Smooth muscle cell (in vitro differentiated cells): Measurements from ENCODE around the gene LMAN2. TPM values are rescaled to one million over a fixed set of nuclear protein-coding genes. Genes with fewer than 3 reads are reported as not detected.

ENCODE experiments used
- DNase-seq: peaks from one replicate; lab custom pipeline; 2025; ENCODE audit not compliant: unreplicated experiment; lab: John Stamatoyannopoulos, UW
- H2AFZ ChIP-seq: fragments of 200-600 bp; sonication (generic); 2 replicates; pipeline ENCODE4 v1.6.0; 2016; ENCODE audit warnings: antibody characterized with exemption, low read depth, mild to moderate bottlenecking
- H3F3A ChIP-seq: fragments of 200-600 bp; sonication (generic); 2 replicates; pipeline ENCODE4 v1.6.0; 2017; ENCODE audit warnings: antibody characterized with exemption, low read depth
- H3K27ac ChIP-seq: fragments of 200-600 bp; sonication (generic); 2 replicates; pipeline ENCODE4 v1.5.1; 2016; ENCODE audit warnings: low read depth, mild to moderate bottlenecking
- H3K27me3 ChIP-seq: fragments of 200-600 bp; sonication (generic); 2 replicates; pipeline ENCODE4 v1.6.1; 2016; ENCODE audit warnings: low read depth, mild to moderate bottlenecking
- H3K36me3 ChIP-seq: fragments of 200-600 bp; sonication (generic); 2 replicates; pipeline ENCODE4 v1.5.1; 2016; ENCODE audit warnings: low read depth
- H3K4me1 ChIP-seq: fragments of 200-600 bp; sonication (generic); 2 replicates; pipeline ENCODE4 v1.5.1; 2016; ENCODE audit warnings: low read depth
- H3K4me2 ChIP-seq: fragments of 200-600 bp; sonication (generic); 2 replicates; pipeline ENCODE4 v1.6.0; 2016; ENCODE audit warnings: mild to moderate bottlenecking
- H3K4me3 ChIP-seq: fragments of 200-600 bp; sonication (generic); 2 replicates; pipeline ENCODE4 v1.5.1; 2016; ENCODE audit warnings: mild to moderate bottlenecking
- H3K79me2 ChIP-seq: fragments of 200-600 bp; sonication (generic); 2 replicates; pipeline ENCODE4 v1.6.0; 2016; ENCODE audit warnings: low read depth, mild to moderate bottlenecking
- H3K9ac ChIP-seq: fragments of 200-600 bp; sonication (generic); 2 replicates; pipeline ENCODE4 v1.6.0; 2016; ENCODE audit warnings: low read depth
- H3K9me3 ChIP-seq: fragments of 200-600 bp; sonication (generic); replicated peaks from 2 replicates; pipeline ENCODE4 v1.5.1; 2016; ENCODE audit warnings: low read depth
- H4K20me1 ChIP-seq: fragments of 200-600 bp; sonication (generic); 2 replicates; pipeline ENCODE4 v1.6.0; 2016; ENCODE audit warnings: low read depth
- WGBS: methylation state at CpG from one replicate; pipeline ENCODE4 v1.1.7; 2016; ENCODE audit warnings: low lambda C conversion rate; 5-methylcytosine and 5-hydroxymethylcytosine counted together
- polyA plus RNA-seq: library from polyadenylated mRNA; unstranded; fragments of >200 nt; fragmentation: Nextera tagmentation; extraction: Ambion mirVana; gene quantifications from 2 replicates; pipeline ENCODE4 v1.2.1, GENCODE V29; 2016
- total RNA-seq: library from RNA; depleted of rRNA; stranded (reverse); fragments of >200 nt; gene quantifications from 2 replicates; pipeline ENCODE4 v1.2.3, GENCODE V29; 2014
- TF ChIP-seq, protein P1 (sequence below): fragments of 200-600 bp; sonication (generic); IDR thresholded peaks from 2 replicates; pipeline ENCODE4 v1.5.1; 2017; ENCODE audit warnings: borderline replicate concordance, mild to moderate bottlenecking, antibody characterized with exemption; ENCODE audit not compliant: insufficient read depth, poor library complexity, severe bottlenecking

LMAN2 gene
- total and polyA plus RNA-seq, 2 experiments from 2014 or later = 241 to 253 TPM

DNA sequence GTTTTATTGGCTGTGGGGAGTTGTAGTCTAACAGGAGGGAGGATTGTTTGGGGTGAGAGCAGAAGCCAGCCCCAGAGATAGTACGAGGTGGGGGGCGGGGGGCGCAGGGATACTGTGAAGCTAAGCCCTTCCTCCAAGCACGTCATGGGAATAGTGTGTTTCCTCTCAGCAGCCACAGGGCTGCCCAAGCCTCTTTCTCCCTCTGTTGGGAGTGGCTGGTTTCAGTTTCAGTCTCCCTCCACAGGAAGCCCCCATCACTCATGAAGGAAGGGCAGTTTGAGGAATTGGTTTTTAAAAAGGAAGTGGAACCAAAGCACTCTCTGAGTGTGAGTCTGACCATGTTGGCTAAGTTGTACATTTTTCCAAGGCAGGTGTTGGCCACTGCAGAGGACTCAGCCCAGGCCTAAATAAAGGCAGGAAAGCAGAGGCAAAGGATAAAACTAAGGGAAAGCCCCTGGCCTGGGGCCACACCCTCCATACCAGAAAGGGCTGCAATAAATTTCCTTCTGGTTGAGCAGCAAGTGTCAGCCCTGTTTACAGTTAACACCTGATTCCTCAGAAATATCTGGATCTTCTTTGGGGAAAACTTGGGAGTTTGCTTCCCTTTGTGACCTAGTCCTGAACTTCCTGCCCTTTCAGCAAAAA is 51.1 kb downstream of the LMAN2 start:
- peak overlapping the region; percentile 97 for H3K9ac ChIP-seq
- WGBS = 55% methylated on average over 4 of the region's 4 CpGs
- no peaks in the 10 kb centered on the region for H3K9me3 ChIP-seq
- no peaks in the 10 kb centered on the region for H3K27me3 ChIP-seq
- H3K27ac ChIP-seq = peak overlapping the region; percentile 96
- peaks cover 12% of the 10 kb centered on the region for H3K4me1 ChIP-seq
- H2AFZ ChIP-seq = no peak overlapping the region
- H4K20me1 ChIP-seq = peaks cover 24% of the 10 kb centered on the region
- peaks cover 25% of the 10 kb centered on the region for H3K79me2 ChIP-seq
- DNase-seq = no peak
- peaks cover 36% of the 10 kb centered on the region for H3F3A ChIP-seq
- TF ChIP-seq, protein P1, sequence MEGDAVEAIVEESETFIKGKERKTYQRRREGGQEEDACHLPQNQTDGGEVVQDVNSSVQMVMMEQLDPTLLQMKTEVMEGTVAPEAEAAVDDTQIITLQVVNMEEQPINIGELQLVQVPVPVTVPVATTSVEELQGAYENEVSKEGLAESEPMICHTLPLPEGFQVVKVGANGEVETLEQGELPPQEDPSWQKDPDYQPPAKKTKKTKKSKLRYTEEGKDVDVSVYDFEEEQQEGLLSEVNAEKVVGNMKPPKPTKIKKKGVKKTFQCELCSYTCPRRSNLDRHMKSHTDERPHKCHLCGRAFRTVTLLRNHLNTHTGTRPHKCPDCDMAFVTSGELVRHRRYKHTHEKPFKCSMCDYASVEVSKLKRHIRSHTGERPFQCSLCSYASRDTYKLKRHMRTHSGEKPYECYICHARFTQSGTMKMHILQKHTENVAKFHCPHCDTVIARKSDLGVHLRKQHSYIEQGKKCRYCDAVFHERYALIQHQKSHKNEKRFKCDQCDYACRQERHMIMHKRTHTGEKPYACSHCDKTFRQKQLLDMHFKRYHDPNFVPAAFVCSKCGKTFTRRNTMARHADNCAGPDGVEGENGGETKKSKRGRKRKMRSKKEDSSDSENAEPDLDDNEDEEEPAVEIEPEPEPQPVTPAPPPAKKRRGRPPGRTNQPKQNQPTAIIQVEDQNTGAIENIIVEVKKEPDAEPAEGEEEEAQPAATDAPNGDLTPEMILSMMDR = no peak
- no peaks in the 10 kb centered on the region for H3K36me3 ChIP-seq
- no peak overlapping the region for H3K4me3 ChIP-seq
- H3K4me2 ChIP-seq = peak overlapping the region; percentile 16

GRCh38 chr5:177299697-177300096 is 51.8 kb downstream of the LMAN2 start:
- Histone ChIP-seq H3K79me2 (peaks cover 19% of the 10 kb centered on the region), H3F3A (peaks cover 36% of the 10 kb centered on the region), H3K36me3 (no peaks in the 10 kb centered on the region), H3K9me3 (no peaks in the 10 kb centered on the region), H3K4me1 (peaks cover 8% of the 10 kb centered on the region), H3K9ac (no peak overlapping the region), H3K27ac (peak overlapping the region; percentile 96), H4K20me1 (peaks cover 18% of the 10 kb centered on the region), H3K4me2 (no peak overlapping the region), H2AFZ (no peak overlapping the region), H3K27me3 (no peaks in the 10 kb centered on the region), H3K4me3 (no peak overlapping the region)
- no peak for DNase-seq
- TF ChIP-seq, protein P1 = no peak
- 93% methylated on average over 9 of the region's 9 CpGs for WGBS

GRCh38 chr5:177297922-177298321 is 53.5 kb downstream of the LMAN2 start:
- H3K27ac ChIP-seq = peak overlapping the region; percentile 96
- no peak overlapping the region for H2AFZ ChIP-seq
- WGBS = 98% methylated on average over 2 of the region's 2 CpGs
- H3K9me3 ChIP-seq = no peaks in the 10 kb centered on the region
- no peak overlapping the region for H3K4me3 ChIP-seq
- no peaks in the 10 kb centered on the region for H3K27me3 ChIP-seq
- H4K20me1 ChIP-seq = peaks cover 13% of the 10 kb centered on the region
- peaks cover 3% of the 10 kb centered on the region for H3K4me1 ChIP-seq
- DNase-seq = no peak
- TF ChIP-seq, protein P1 = no peak
- H3K4me2 ChIP-seq = no peak overlapping the region
- H3K79me2 ChIP-seq = peaks cover 2% of the 10 kb centered on the region
- peaks cover 5% of the 10 kb centered on the region for H3K36me3 ChIP-seq
- H3K9ac ChIP-seq = no peak overlapping the region
- peaks cover 36% of the 10 kb centered on the region for H3F3A ChIP-seq

DNA sequence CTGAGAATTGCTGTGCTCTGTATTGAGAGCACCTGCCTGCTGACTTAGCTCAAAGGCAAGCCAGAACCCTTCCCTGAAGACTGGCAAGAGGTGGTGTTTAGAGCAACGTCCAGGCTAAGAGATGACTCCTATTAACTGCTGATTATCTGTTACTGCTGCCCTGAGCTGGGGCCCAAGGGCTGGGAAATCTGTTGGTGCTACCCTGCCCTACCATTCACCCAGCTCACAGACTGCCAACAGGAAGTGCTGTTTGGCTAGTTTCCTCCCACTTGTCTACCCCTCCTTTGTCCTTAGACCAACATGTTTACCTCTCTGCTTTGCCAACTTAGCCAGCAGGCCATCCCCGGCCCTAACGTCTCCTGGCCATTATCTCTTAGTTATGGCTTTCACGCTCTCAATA is 54.9 kb downstream of the LMAN2 start:
- Histone ChIP-seq H3F3A (peaks cover 36% of the 10 kb centered on the region), H3K4me1 (no peaks in the 10 kb centered on the region), H3K36me3 (peaks cover 9% of the 10 kb centered on the region), H3K4me2 (no peak overlapping the region), H3K4me3 (no peak overlapping the region), H3K27ac (no peak overlapping the region), H3K27me3 (no peaks in the 10 kb centered on the region), H2AFZ (no peak overlapping the region), H4K20me1 (peaks cover 13% of the 10 kb centered on the region), H3K79me2 (no peaks in the 10 kb centered on the region), H3K9me3 (no peaks in the 10 kb centered on the region), H3K9ac (no peak overlapping the region)
- DNase-seq = no peak
- 91% methylated on average over 4 of the region's 4 CpGs for WGBS
- TF ChIP-seq, protein P1 = no peak
